Vein endothelial cell (primary cell): ENCODE data around the gene TRAF7. TPM values are rescaled to one million over a fixed set of nuclear protein-coding genes. Genes with fewer than 3 reads are reported as not detected.

Source experiments
- small RNA-seq: library from RNA; depleted of rRNA; stranded (forward); fragments of <200 nt; gene quantifications from one replicate; pipeline ENCODE3, GENCODE V24; 2012
- total RNA-seq: library from RNA; depleted of rRNA; stranded (reverse); fragments of >200 nt; gene quantifications from 2 replicates; pipeline ENCODE4 v1.2.3, GENCODE V29; 2012

TRAF7 gene
- total RNA-seq, result 117 and 169 TPM in 2 replicates

GRCh38 chr16:2155091-2155950 lies at the start of gene TRAF7:
Gene TRAF7, plus strand, starts transcription at chr16:2155782. Its CDS starts 8,139 bp downstream, at chr16:2163921.

GRCh38 chr16:2135770-2136490 lies 19.7 kb upstream of the TRAF7 start, which contains the start of gene PKD1:
Gene PKD1, minus strand, starts transcription at chr16:2135898. Its CDS starts 209 bp downstream, at chr16:2135689.

GRCh38 chr16:2147981-2148671 lies 7.5 kb upstream of the TRAF7 start, which contains the start of gene RAB26:
Gene RAB26, plus strand, starts transcription at chr16:2148625. Its CDS starts 159 bp downstream, at chr16:2148784.

GRCh38 chr16:2196162-2196980 lies 40.8 kb downstream of the TRAF7 start, which contains the start of gene CASKIN1:
Gene CASKIN1, minus strand, starts transcription at chr16:2196605. Its CDS starts 173 bp downstream, at chr16:2196432.

GRCh38 chr16:2205104-2205966 lies 49.8 kb downstream of the TRAF7 start, which contains the start of gene MLST8:
Gene MLST8, plus strand, starts transcription at chr16:2205454. Its CDS starts 632 bp downstream, at chr16:2206086.

GRCh38 chr16:2210386-2211365 lies 55.1 kb downstream of the TRAF7 start, which contains the start of gene BRICD5:
Gene BRICD5, minus strand, starts transcription at chr16:2210863. Its CDS starts 30 bp downstream, at chr16:2210833.

GRCh38 chr16:2214719-2214968 lies 59.1 kb downstream of the TRAF7 start, which contains the start of gene PGP:
Gene PGP, minus strand, starts transcription at chr16:2214840. Its CDS starts 63 bp downstream, at chr16:2214777.

GRCh38 chr16:2223221-2223941 lies 67.8 kb downstream of the TRAF7 start, which contains the start of gene E4F1:
Gene E4F1, plus strand, starts transcription at chr16:2223591. Its CDS starts 23 bp downstream, at chr16:2223614.

Small RNA genes within 50 kb of the gene (small RNA-seq; reads per million reads assigned to genes)
- gene MIR3180-5, result not detected
- not detected for gene MIR4516
- gene RF00019, result not detected
- not detected for gene SNORD60

Other genes starting within 250 kb of the TRAF7 start
- gene HS3ST6, start 237.4 kb upstream of the TRAF7 start, total RNA-seq, result not detected in 2 replicates
- gene MSRB1, start 212.6 kb upstream of the TRAF7 start, total RNA-seq, result 20.5 and 21.6 TPM in 2 replicates
- gene RPL3L, start 201.1 kb upstream of the TRAF7 start, total RNA-seq, result not detected in 2 replicates
- gene NDUFB10, start 196.2 kb upstream of the TRAF7 start, total RNA-seq, result 118 and 137 TPM in 2 replicates
- gene RPS2, start 191.0 kb upstream of the TRAF7 start, total RNA-seq, result 2,303 and 3,069 TPM in 2 replicates
- not detected in 2 replicates for gene RNF151, start 188.9 kb upstream of the TRAF7 start, total RNA-seq
- 45.9 and 54.2 TPM in 2 replicates for gene TBL3, start 183.7 kb upstream of the TRAF7 start, total RNA-seq
- gene NOXO1, start 174.3 kb upstream of the TRAF7 start, total RNA-seq, result 0.33 TPM in 1 of 2 replicates, not detected in the other
- gene GFER, start 171.6 kb upstream of the TRAF7 start, total RNA-seq, result 11.9 and 15.7 TPM in 2 replicates
- 1.9 and 6.9 TPM in 2 replicates for gene SYNGR3, start 165.8 kb upstream of the TRAF7 start, total RNA-seq
- 29.7 and 33.1 TPM in 2 replicates for gene ZNF598, start 146.0 kb upstream of the TRAF7 start, total RNA-seq
- gene NPW, start 136.0 kb upstream of the TRAF7 start, total RNA-seq, result 0.98 and 1.1 TPM in 2 replicates
- 40.5 and 82.0 TPM in 2 replicates for gene NHERF2, start 128.9 kb upstream of the TRAF7 start, total RNA-seq
- 17.9 and 28.1 TPM in 2 replicates for gene NTHL1, start 107.9 kb upstream of the TRAF7 start, total RNA-seq
- 67.1 and 86.9 TPM in 2 replicates for gene TSC2, start 107.8 kb upstream of the TRAF7 start, total RNA-seq
- gene PKD1, start 19.9 kb upstream of the TRAF7 start, total RNA-seq, result 64.7 and 80.0 TPM in 2 replicates
- 0.65 and 0.86 TPM in 2 replicates for gene RAB26, start 7.2 kb upstream of the TRAF7 start, total RNA-seq
- gene CASKIN1, start 40.8 kb downstream of the TRAF7 start, total RNA-seq, result under 0.01 TPM in 2 replicates
- gene MLST8, start 49.7 kb downstream of the TRAF7 start, total RNA-seq, result 36.4 and 40.5 TPM in 2 replicates
- 0.98 and 2.1 TPM in 2 replicates for gene BRICD5, start 55.1 kb downstream of the TRAF7 start, total RNA-seq
- gene PGP, start 59.1 kb downstream of the TRAF7 start, total RNA-seq, result 20.3 and 21.9 TPM in 2 replicates
- gene E4F1, start 67.8 kb downstream of the TRAF7 start, total RNA-seq, result 31.4 and 35.3 TPM in 2 replicates
- gene DNASE1L2, start 80.7 kb downstream of the TRAF7 start, total RNA-seq, result 0.65 and 0.67 TPM in 2 replicates
- gene ECI1, start 95.8 kb downstream of the TRAF7 start, total RNA-seq, result 20.8 and 28.4 TPM in 2 replicates
- 144 and 178 TPM in 2 replicates for gene RNPS1, start 112.3 kb downstream of the TRAF7 start, total RNA-seq
- gene ABCA3, start 184.9 kb downstream of the TRAF7 start, total RNA-seq, result 33.9 and 35.9 TPM in 2 replicates